ENCODE results near the gene RNU11.
"Not testable (repeated sequence)": the region's sequence is repeated elsewhere in the genome, so short reads cannot be mapped to it uniquely, and the experiment has no call there.

Gene RNU11

GRCh38 chr1:28663871-28664470 is 15.6 kb downstream of the RNU11 start:
- DNase-seq (ENCODE audit: low read depth in 2 of 2): no peak

DNA sequence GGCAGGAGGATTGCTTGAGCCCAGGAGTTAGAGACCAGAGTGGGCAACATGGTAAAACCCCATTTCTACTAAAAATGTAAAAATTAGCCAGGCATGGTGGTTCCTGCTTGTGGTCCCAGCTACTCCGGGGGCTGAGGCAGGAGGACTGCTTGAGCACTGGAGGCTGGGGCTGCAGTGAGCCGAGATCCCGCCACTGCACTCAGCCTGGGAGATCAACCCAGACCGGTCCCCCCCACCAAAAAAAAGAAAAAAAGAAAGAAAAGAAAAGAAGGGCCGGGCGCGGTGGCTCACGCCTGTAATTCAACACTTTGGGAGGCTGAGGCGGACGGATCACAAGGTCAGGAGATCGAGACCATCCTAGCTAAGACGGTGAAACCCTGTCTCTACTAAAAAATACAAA is 18.4 kb downstream of the RNU11 start:
- DNase-seq (ENCODE audit: low read depth in 2 of 2): no peak

DNA sequence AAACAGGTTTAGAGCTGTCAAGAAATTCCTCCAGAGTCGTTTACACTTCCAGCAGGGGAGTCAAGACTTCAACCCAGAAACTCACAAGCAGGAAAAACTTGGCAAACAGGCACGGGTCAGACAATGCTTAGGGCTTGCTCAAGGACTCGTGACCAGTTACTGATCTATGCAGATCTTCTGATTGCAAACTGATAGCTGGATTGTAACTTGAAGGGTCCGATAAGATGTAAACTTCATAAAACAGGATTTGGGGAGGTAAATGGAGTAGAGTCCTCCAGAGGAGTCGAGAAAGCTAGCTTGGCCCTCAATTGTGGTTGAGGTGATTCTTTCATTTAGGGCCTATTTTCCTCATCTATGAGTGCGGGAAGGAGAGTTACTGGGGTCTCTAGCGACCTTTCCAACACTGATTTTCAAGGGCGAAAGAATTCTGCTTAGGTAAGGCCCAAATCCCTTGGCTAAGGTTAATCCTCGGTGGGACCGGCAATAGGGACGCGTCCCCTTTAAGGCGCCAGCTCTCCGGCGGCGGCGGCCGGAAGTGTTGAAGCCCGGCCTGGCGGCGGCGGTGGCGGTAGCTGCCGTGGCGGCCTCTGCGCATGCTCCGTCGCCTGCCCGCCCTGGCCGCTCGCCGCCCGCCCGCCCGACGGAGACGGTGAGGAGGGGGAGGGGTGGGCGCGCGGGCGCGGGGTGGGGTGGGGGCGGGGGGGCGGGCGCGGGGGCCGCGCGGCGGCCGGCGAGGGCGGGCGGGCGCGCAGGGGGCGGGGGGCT is 20.0 kb downstream of the RNU11 start, which contains the start of gene GMEB1:
Gene GMEB1 (plus strand): TSS at position 594 of the 765 bp plus-strand sequence. CDS start 14,829 bp downstream, outside the sequence.
- peak; percentile 72 to 84 for DNase-seq (ENCODE audit: low read depth in 2 of 2)

GRCh38 chr1:28668956-28669723 is 20.7 kb downstream of the RNU11 start:
- DNase-seq (ENCODE audit: low read depth in 2 of 2): peak in 1 of 2 donors; percentile 14

- DNase-seq (ENCODE audit: low read depth in 2 of 2): no peak
Observed at GRCh38 chr1:28671254-28671780, 22.9 kb downstream of the RNU11 start.

DNA sequence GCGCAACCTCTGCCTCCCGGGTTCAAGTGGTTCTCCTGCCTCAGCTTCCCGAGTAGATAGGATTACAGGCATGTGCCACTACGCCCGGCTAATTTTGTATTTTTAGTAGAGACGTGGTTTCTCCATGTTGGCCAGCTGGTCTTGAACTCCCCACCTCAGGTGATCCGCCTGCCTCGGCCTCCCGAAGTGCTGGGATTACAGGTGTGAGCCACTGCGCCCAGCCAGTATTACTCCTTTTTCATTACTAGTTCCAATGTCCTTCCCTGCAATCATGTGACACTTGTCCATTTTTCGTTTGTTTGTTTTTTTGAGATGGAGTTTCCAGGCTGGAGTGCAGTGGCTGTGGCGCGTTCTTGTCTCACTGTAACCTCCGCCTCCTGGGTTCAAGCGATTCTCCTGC is 24.6 kb downstream of the RNU11 start:
- DNase-seq (ENCODE audit: low read depth in 2 of 2): not testable (repeated sequence)

- DNase-seq (ENCODE audit: low read depth in 2 of 2): no peak
Observed at GRCh38 chr1:28675924-28676257, 27.5 kb downstream of the RNU11 start.

DNA sequence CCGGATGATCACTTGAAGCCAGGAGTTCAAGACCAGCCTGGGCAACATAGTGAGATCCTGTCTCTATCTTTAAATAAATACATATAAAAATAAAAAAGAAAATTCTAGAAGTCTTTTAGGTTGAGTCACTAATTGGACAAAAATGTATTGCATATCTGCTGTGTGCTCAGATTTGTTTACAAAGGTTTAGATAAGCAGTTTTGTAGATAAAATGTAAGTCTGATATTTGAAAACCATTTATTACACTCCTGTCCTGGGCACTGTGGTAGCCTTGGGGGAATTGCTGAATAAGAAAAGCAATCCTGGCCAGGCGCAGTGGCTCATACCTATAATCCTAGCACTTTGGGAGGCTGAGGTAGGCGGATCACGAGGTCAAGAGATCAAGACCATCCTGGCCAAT is 31.8 kb downstream of the RNU11 start:
- no peak for DNase-seq (ENCODE audit: low read depth in 2 of 2)

DNA sequence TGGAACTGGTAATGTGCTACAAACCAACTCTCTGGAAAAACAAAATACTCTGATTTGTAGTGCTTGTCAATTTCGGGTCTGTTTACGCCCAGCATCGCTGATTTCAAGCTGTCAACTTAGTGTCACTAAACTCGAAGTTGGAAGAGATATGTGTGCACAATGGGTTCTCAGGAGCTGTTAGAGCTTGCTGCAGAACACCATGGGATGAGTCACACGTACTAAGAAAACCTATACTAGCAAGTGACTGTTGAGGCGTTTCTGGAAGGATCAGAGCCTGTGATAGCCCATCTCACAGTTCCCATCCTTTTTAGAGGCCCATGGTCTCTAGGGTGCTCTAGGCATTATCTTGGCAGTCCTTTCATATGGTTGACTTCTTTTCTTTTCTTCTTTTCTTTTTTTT is 34.4 kb downstream of the RNU11 start:
- no peak for DNase-seq (ENCODE audit: low read depth in 2 of 2)

DNA sequence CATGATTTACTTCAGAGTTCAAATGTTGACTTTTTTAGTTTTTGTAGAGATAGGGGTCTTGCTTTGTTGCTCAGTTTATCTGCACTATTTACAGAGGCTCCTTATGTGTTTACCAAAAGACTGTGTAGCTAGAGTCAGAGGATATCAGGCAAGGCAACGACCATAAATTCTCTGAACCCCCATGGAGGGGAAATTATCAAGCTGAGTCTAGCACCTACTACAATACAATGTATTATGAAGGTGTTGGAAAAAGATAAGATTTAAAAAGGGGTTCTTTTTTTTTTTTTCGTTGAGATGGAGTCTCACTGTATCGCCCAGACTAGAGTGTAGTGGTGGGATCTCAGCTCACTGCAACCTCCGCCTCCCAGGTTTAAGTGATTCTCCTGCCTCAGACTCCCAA is 36.5 kb downstream of the RNU11 start:
- no peak for DNase-seq (ENCODE audit: low read depth in 2 of 2)

GRCh38 chr1:28691627-28692026 is 43.2 kb downstream of the RNU11 start:
- not testable (repeated sequence) for DNase-seq (ENCODE audit: low read depth in 2 of 2)
